Muscle layer of duodenum (tissue), 2 donors: ENCODE results near the gene LHPP.

Experiments
- H3K27ac ChIP-seq: one replicate; pipeline ENCODE4 v1.7.0; 2013; ENCODE audit warnings: mild to moderate bottlenecking, low read length
- H3K27me3 ChIP-seq: one replicate; pipeline ENCODE4 v1.7.0; 2013; ENCODE audit warnings: low read depth, mild to moderate bottlenecking, control low read depth, low read length
- H3K36me3 ChIP-seq, 2 donors: one replicate each; pipeline ENCODE4 v1.7.0; 2013; ENCODE audit warnings: low read length in 2 of 2, control low read depth in 1 of 2, mild to moderate bottlenecking in 1 of 2; ENCODE audit not compliant: insufficient read depth in 2 of 2, control insufficient read depth in 1 of 2
- H3K4me1 ChIP-seq, 2 donors: one replicate each; pipeline ENCODE4 v1.7.0; 2013; ENCODE audit warnings: low read length in 2 of 2, mild to moderate bottlenecking in 2 of 2, control low read depth in 1 of 2, moderate library complexity in 1 of 2; ENCODE audit not compliant: insufficient read depth in 2 of 2, control insufficient read depth in 1 of 2
- H3K4me3 ChIP-seq, 2 donors: one replicate each; pipeline ENCODE4 v1.7.0; 2013; ENCODE audit warnings: low read length in 2 of 2, low read depth in 1 of 2, mild to moderate bottlenecking in 1 of 2
- H3K9me3 ChIP-seq, 2 donors: one replicate each; pipeline ENCODE4 v1.7.0; 2013; ENCODE audit warnings: low read length in 2 of 2, control low read depth in 1 of 2, mild to moderate bottlenecking in 1 of 2; ENCODE audit not compliant: control insufficient read depth in 1 of 2
- donor health status: healthy.

The LHPP gene

GRCh38 chr10:124476043-124476725, 14.6 kb downstream of the LHPP start:
- H3K27me3 ChIP-seq = no peaks in the 10 kb centered on the region
- H3K4me3 ChIP-seq = no peak overlapping the region
- H3K4me1 ChIP-seq = peaks cover 0 to 5% of the 10 kb centered on the region in 2 donors
- no peak overlapping the region for H3K27ac ChIP-seq
- no peaks in the 10 kb centered on the region for H3K36me3 ChIP-seq
- no peaks in the 10 kb centered on the region for H3K9me3 ChIP-seq

GRCh38 chr10:124477614-124478363, 16.2 kb downstream of the LHPP start:
- no peaks in the 10 kb centered on the region for H3K9me3 ChIP-seq
- H3K36me3 ChIP-seq = no peaks in the 10 kb centered on the region
- no peak overlapping the region for H3K27ac ChIP-seq
- H3K27me3 ChIP-seq = no peaks in the 10 kb centered on the region
- no peak overlapping the region for H3K4me3 ChIP-seq
- peaks cover 0 to 5% of the 10 kb centered on the region in 2 donors for H3K4me1 ChIP-seq

DNA sequence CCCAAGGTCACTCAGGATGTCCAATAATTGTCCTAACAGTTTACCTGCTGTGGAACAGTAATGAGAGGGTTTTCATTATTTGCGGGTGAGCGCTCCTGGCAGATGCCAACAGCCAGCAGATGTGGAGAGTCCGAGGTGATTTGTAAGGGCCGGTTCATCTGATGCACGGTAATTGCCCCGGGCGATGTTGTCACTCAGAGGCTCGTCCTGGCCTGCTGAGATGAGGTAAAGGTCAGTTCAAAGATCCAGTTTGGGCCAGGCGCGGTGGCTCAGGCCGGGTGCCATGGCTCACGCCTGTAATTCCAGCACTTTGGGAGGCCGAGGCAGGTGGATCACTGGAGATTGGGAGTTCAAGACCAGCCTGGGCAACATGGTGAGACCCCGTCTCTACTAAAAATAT, 16.9 kb downstream of the LHPP start:
- H3K9me3 ChIP-seq = no peaks in the 10 kb centered on the region
- no peaks in the 10 kb centered on the region for H3K36me3 ChIP-seq
- no peaks in the 10 kb centered on the region for H3K27me3 ChIP-seq
- H3K27ac ChIP-seq = no peak overlapping the region
- no peak overlapping the region for H3K4me3 ChIP-seq
- peaks cover 0 to 5% of the 10 kb centered on the region in 2 donors for H3K4me1 ChIP-seq

DNA sequence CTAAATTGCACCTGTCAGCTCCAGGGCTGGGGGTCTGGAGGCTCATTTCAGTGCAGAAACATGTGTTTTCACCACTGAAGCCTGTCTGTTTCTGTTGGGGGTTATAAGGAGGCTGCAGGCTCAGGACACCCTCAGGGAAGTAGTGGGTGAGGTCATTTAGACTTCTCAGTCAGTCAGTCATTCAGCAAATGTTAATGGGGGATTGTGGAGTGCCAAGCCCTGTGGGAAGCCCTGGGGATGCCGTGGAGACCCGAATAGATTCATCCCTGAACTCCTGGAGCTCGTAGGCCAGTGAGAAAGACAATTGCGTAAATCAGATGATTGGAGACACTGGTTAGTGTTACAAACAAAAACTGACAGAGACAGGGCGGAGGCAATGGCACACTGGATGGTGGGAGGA, 19.2 kb downstream of the LHPP start:
- H3K4me3 ChIP-seq = no peak overlapping the region
- H3K9me3 ChIP-seq = no peaks in the 10 kb centered on the region
- no peaks in the 10 kb centered on the region for H3K27me3 ChIP-seq
- no peaks in the 10 kb centered on the region for H3K36me3 ChIP-seq
- peaks cover 0 to 5% of the 10 kb centered on the region in 2 donors for H3K4me1 ChIP-seq
- no peak overlapping the region for H3K27ac ChIP-seq

GRCh38 chr10:124481717-124482116, 20.1 kb downstream of the LHPP start:
- no peak overlapping the region for H3K27ac ChIP-seq
- H3K4me3 ChIP-seq = no peak overlapping the region
- no peaks in the 10 kb centered on the region for H3K36me3 ChIP-seq
- H3K4me1 ChIP-seq = peaks cover 0 to 5% of the 10 kb centered on the region in 2 donors
- no peaks in the 10 kb centered on the region for H3K9me3 ChIP-seq
- no peaks in the 10 kb centered on the region for H3K27me3 ChIP-seq

- Histone ChIP-seq H3K27me3 (no peaks in the 10 kb centered on the region), H3K4me1 (peaks cover 0 to 3% of the 10 kb centered on the region in 2 donors), H3K9me3 (peaks cover 0 to 3% of the 10 kb centered on the region in 2 donors), H3K36me3 (no peaks in the 10 kb centered on the region), H3K27ac (no peak overlapping the region), H3K4me3 (no peak overlapping the region)
These were observed 20.7 kb downstream of the LHPP start for GRCh38 chr10:124482236-124482800.

DNA sequence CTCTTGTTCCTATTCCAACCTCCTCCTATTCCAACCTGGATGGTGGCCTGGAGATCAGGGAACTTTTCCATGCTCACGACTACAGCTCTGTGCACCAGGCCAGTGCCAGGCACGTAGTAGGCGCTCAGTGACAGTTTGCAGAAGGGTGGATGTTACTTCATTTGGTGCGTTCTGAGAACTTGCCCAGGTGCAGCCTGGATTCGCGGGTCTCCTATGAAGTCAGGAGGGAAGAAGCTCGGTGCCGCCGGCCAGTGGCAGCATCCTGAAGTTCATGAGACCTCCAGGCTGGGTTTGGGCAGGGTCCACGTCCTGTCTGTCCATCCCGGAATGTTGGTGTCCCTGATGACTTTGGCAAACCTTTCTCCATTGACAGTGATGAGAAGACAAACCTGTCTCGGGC, 21.3 kb downstream of the LHPP start:
- Histone ChIP-seq H3K27ac (no peak overlapping the region), H3K4me1 (no peaks in the 10 kb centered on the region), H3K27me3 (no peaks in the 10 kb centered on the region), H3K9me3 (peaks cover 0 to 3% of the 10 kb centered on the region in 2 donors), H3K4me3 (no peak overlapping the region), H3K36me3 (no peaks in the 10 kb centered on the region)

- Histone ChIP-seq H3K4me3 (no peak overlapping the region), H3K4me1 (no peaks in the 10 kb centered on the region), H3K27ac (no peak overlapping the region), H3K27me3 (no peaks in the 10 kb centered on the region), H3K36me3 (no peaks in the 10 kb centered on the region), H3K9me3 (peaks cover 0 to 3% of the 10 kb centered on the region in 2 donors)
These were observed 22.4 kb downstream of the LHPP start for GRCh38 chr10:124484031-124484430.

DNA sequence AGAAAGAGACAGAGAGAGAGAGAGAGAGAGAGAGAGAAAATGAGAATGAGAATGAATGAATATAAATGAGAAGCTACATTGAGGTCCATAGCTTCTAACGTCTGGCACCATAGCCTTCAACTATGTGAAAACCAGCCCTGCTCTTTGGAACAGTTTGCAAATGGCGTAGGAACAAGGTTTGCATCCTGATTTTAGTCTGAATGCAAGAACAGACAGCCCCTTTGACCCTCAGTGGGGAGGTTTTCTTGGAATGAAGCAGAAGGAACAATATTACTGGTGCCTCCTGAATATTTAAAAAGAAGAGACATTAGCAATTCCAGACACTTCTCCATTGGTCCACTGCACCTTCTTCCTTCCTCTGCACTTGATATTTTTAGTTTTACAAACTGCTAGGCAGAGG, 23.0 kb downstream of the LHPP start:
- no peak overlapping the region for H3K27ac ChIP-seq

DNA sequence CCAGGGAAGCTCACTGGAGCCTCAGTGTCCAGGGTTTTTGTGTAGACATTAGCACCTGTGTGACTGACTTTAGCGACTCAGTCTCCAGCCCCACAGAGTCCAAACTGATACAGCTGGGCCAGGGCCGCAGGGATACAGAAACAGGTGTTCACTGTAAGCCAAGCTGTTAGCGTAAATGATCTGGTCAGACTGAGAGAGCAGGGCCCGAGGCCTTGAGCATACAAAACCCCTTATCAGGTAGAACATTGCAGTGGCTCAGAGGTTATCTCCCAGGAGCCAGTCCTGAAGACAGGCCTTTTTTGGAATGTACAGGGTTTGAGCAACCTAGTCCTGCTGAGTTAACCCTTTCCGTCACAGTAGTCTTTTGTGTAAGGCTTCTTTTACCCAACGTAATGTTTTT, 25.0 kb downstream of the LHPP start:
- Histone ChIP-seq H3K4me3 (no peak overlapping the region), H3K36me3 (peaks cover 0 to 6% of the 10 kb centered on the region in 2 donors), H3K27me3 (no peaks in the 10 kb centered on the region), H3K9me3 (peaks cover 0 to 3% of the 10 kb centered on the region in 2 donors), H3K4me1 (no peaks in the 10 kb centered on the region), H3K27ac (no peak overlapping the region)

More for the DNA sequence above, 23.0 kb downstream of the LHPP start:
- Histone ChIP-seq H3K4me1 (no peaks in the 10 kb centered on the region), H3K4me3 (no peak overlapping the region), H3K9me3 (peaks cover 0 to 3% of the 10 kb centered on the region in 2 donors), H3K36me3 (no peaks in the 10 kb centered on the region), H3K27me3 (no peaks in the 10 kb centered on the region)

DNA sequence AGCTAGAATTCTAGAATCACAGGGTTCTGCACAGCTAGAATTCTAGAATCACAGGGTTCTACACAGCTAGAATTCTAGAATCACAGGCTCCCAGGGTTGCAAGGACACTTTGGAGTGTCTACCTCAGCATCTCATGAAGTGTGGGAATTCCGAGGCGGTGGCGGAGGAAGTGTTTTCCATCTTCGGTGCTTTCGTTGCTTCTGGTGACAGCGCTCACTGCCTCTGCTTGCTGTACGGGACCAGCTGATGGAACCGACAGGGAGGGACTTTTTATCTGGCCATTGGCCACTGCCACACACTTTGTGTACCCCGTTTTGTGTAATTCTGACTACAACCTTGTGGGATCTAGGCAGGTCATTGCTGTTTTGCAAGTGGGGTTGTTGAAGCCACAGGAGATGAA, 29.5 kb downstream of the LHPP start:
- Histone ChIP-seq H3K36me3 (peaks cover 0 to 6% of the 10 kb centered on the region in 2 donors), H3K27ac (no peak overlapping the region), H3K4me1 (no peaks in the 10 kb centered on the region), H3K27me3 (no peaks in the 10 kb centered on the region), H3K9me3 (peaks cover 0 to 3% of the 10 kb centered on the region in 2 donors), H3K4me3 (no peak overlapping the region)
